Measurements from ENCODE around the gene DAPP1.
A peak's percentile ranks its signal among the peaks of the same experiment; 100 is the strongest.
"Not testable (repeated sequence)": the region's sequence is repeated elsewhere in the genome, so short reads cannot be mapped to it uniquely, and the experiment has no call there.

The DAPP1 gene

DNA sequence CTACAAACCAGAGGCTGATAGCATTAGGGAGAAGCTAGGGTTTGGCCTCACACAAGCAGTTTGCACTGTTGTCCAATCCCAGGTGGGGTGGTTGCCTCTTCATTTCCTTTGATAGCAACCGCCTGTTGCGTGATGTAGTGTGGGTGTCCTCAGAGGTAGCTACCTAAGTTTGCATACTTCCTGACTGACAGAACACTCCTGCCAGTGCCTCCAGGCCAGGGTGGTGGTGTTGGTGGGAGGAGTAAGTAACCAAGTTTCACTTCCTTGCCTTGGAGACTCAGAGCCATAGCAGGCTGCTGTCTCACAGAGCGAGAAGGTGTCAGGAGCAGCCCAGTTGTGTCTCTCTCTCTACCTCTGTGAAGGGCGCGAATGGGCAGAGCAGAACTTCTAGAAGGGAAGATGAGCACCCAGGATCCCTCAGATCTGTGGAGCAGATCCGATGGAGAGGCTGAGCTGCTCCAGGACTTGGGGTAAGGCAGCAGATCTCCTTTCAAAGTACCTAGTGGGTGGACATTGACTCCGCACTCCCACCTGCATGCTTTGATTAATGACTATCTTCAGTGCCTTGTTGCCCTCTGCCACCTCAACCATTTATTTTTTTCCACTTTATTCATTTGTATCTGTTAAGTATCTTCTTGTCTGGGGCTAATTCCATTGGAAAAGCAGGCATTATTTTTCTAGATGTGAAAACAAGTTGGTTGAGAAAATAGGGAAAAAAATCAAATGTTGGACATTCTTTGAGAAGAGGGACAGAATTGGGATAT lies at the start of gene DAPP1:
DAPP1 (plus strand) TSS at position 283 of the 764 bp plus-strand sequence; CDS start at position 370, 87 bp downstream.
- DNase-seq = peak; percentile 78

DNA sequence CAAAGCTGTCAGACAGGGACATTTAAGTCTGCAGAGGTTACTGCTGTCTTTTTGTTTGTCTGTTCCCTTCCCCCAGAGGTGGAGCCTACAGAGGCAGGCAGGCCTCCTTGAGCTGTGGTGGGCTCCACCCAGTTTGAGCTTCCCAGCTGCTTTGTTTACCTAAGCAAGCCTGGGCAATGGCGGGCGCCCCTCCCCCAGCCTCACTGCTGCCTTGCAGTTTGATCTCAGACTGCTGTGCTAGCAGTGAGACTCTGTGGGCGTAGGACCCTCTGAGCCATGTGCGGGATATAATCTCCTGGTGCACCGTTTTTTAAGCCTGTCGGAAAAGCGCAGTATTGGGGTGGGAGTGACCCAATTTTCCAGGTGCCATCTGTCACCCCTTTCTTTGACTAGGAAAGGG lies 45.8 kb upstream of the DAPP1 start:
- not testable (repeated sequence) for DNase-seq

GRCh38 chr4:99783940-99784339 lies 32.7 kb upstream of the DAPP1 start:
- DNase-seq = no peak

DNA sequence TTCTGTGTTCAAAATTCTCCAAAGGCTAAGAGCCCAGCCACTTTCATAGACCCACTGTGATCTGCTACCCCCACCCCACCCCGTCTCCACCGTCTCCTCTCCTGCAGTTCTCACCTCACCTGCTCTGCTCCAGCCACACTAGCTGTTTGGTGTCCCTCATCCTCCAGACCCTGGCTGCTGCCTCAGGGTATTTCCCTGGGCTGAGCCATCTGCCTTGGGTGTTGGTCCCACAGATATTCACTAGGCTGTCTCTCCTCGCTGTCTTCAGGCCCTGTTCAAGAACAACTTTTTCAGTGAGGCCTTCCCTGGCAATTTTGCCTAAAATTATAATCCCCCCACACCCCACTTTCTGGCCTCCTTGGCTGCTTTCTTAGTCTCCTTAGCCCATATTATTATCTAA lies 31.8 kb upstream of the DAPP1 start:
- no peak for DNase-seq

GRCh38 chr4:99790796-99791617 lies 25.6 kb upstream of the DAPP1 start:
- no peak for DNase-seq

GRCh38 chr4:99800332-99801004 lies 16.2 kb upstream of the DAPP1 start:
- DNase-seq = no peak

DNA sequence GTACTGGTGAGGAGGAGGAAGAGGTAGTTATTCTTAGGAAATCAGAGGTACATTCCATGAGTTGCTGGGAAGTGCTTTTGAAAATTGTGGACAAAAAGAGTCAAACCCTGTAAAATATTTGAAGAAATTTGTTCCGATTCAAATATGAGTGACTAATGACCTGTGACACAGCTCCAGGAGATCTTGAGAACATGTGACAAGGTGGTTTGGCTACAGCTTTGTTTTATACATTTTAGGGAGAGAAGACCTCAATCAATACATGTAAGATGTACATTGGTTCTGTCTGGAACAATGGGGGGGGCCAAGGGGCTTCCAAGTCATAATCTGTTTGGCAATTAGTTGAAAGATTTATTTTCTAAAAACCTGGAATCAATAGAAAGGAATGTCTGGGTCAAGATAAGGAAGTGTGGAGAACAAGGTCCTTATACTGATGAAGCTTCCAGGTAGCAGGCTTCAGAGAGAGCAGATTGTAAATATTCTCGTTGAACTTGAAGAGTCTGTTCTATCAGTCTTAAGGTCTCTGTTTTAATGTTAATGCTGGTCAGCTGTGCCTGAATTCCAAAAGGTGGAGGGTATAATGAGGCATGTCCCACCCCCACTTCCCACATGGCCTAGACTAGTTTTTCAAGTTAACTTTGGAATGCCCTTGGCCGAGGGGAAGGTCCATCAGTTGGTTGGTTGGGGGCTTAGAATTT lies 15.5 kb upstream of the DAPP1 start:
- no peak for DNase-seq

GRCh38 chr4:99803566-99804101 lies 13.0 kb upstream of the DAPP1 start:
- DNase-seq = no peak

DNA sequence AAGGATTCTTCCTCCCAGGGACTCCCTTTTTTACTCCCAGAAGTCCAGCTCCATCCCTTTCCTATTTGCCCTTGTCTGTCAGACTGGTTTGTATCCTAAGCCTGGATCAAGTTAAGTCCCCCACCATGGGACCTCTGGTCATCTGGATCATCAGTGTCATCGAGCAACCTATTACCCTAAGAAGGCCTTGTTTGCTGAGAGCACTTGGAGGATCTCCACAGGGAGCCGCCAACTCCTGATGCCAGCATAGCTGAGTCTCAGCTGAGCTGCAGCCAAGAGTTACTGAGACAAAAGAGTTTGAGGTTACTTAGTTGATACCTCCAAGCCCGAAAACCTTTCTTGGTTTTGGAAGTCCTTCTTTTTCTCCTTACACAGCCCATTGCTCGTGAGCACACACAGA lies 10.1 kb upstream of the DAPP1 start:
- no peak for DNase-seq

DNA sequence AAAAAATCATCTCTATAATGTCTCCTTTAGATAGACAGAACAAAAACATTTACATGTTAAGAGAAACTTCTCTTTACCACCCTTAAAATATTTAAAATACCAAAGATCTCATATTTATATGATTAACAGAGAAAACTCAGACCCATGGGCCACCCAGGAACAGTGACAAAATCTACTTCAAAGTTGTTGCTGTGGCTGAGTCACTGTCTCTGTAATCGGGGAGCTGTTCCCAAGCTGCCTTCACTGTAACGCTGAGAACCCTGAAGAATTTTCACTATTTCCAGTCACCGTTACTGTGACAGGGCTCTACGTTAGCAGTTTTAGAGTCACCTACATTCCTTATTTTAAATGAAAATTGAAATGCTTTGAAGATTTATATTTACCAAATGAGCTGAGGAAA lies 9.0 kb upstream of the DAPP1 start:
- no peak for DNase-seq

- peak; percentile 80 for DNase-seq
Measured at GRCh38 chr4:99808260-99808857, 8.3 kb upstream of the DAPP1 start.

- DNase-seq = no peak
Measured at GRCh38 chr4:99809326-99809725, 7.3 kb upstream of the DAPP1 start.

DNA sequence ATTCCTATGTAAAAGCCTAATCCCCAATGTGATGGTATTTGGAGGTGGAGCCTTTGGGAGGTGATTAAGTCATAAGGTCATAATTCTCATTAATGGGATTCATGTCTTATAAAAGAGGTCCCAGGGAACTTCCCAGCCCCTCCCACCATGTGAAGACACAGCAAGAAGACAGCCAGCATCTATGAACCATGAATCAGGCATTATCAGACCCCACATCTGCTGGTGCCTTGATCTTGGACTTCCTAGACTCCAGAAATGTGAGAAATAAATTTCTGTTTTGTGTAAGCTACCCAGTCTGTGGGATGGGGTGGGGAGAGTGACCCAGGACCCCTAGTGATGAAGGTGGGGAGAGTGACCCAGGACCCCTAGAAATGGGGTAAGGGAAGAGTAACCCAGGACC lies 6.1 kb upstream of the DAPP1 start:
- no peak for DNase-seq

DNA sequence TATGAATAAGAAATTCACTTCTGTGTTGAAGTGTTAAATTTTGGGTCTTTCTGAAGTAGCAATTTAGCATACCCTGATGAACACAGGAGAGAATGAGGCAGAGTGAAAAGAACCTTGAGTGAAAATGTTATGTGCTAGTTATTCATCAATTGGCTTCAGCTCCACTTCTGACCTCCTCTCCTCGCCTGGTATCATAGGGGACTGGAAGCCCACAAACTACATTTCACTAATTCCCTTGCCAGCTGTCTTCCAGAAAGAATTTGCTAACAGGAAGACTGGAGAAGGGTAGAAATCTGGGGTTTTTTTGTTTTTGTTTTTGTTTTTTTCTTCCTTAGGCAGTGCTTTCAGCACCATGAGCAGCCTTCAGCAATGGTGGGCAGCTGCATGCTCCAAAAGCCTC lies 5.5 kb upstream of the DAPP1 start:
- DNase-seq = no peak

DNA sequence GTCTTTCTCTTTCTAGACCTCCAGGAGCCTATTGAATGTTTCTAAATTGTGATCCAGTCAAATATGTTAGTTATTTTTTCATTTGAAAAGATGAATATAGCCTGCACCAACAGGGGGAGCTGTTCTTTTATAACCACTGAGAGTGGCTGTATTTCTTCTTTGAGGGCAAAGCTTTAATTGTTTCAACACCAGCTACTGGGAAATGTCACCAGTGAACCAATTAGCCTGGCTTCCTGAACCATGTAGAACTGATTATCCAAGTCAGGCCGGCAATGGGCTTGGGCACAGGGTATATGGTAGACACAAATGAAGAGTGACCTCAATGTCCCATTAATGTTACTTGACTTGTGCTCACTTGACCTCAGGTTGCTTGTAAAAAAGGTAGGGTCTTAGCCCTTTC lies 4.8 kb upstream of the DAPP1 start:
- DNase-seq = peak; percentile 70

- no peak for DNase-seq
Measured at GRCh38 chr4:99815597-99816011, 1.0 kb upstream of the DAPP1 start.

- DNase-seq = no peak
Measured at GRCh38 chr4:99817309-99817890, 773 bp downstream of the DAPP1 start.

DNA sequence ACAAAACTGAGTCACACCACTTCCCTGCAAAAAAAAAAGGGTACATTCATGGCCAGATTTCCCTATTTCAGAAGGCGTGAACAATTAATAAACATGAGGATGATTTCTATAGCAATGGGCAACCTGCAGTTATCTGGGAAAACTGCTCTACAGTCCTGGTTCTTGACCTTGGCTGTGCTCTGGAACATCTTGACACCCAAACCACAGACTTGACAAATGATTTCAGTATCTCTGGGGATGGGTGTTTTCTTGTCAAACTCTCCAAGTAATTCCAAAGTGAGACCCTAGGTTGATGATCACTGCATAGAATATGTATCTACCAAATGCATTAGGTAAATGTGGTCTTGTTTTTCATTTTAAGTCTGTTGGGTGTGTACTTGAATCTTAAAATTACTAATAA lies 2.0 kb downstream of the DAPP1 start:
- DNase-seq = no peak

- DNase-seq = no peak
Measured at GRCh38 chr4:99821918-99822503, 5.4 kb downstream of the DAPP1 start.

- no peak for DNase-seq
Measured at GRCh38 chr4:99822734-99823133, 6.1 kb downstream of the DAPP1 start.

DNA sequence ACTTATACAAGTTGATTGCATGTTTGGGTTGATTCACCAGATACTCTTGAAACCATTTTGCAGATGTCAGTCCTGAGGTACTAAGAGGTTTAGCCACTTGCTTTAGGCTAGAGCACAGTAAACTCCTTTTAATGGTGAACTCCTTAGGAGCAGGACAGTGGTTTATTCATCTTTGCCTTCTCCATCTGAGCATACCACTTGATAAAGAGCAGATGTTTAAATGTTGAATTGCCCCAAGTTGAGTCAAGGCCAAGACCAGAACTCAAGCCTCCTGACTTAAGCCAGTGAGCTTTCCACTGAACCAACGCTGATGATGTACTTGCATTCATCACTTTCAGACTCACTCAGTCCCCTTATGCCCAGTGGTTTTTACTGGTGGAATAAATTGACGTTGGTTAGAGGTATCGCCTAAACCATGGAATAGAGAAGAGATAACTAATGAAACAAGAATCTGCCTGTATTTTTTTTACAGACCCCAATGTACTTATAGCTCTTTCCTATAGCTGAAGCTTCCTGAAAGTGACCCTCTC lies 7.5 kb downstream of the DAPP1 start:
- no peak for DNase-seq
